A549 (cell line): Measurements from ENCODE around the gene SHD. TPM values are rescaled to one million over a fixed set of nuclear protein-coding genes. Genes with fewer than 3 reads are reported as not detected.
"Not testable (repeated sequence)": the region's sequence is repeated elsewhere in the genome, so short reads cannot be mapped to it uniquely, and the experiment has no call there.

Source experiments
- ATAC-seq, 2 experiments: fragments of 200-7000 bp in 1 of 2; fragments of >200 bp in 1 of 2; cut with Nextera tagmentation in 1 of 2; cut with Tn5 transposase in 1 of 2; 3 replicates each; pipeline versions ENCODE4 v1.8.0 to v1.9.1; 2018 to 2020; ENCODE audit warnings: mild to moderate bottlenecking in 1 of 2, moderate library complexity in 1 of 2
- CTCF ChIA-PET: fragments of 300-600 bp; sonication (Branson Sonifier 250); formaldehyde crosslinking; extraction: SDS; loops from one replicate; lab custom pipeline; 2021; ENCODE audit warnings: antibody characterized with exemption, inconsistent platforms; lab: Yijun Ruan, JAX
- POLR2A ChIA-PET: fragments of 350-600 bp; formaldehyde crosslinking; extraction: SDS; loops from one replicate; lab custom pipeline; 2021; ENCODE audit warnings: antibody characterized with exemption, inconsistent platforms; lab: Yijun Ruan, JAX
- DNase-seq, 2 experiments: peaks; one replicate each; pipeline versions ENCODE4 v3.0.0 to v3.0.0-alpha.2; 2011 to 2016; ENCODE audit warnings: low read depth in 1 of 2, low spot score in 1 of 2
- FAIRE-seq: peaks from 2 replicates; lab custom pipeline; 2011; peaks lifted over from hg19 to GRCh38; lab: Jason Lieb, UNC
- H3K27ac ChIP-seq, 2 experiments: fragments of >200 bp; sonication (Bioruptor Twin); formaldehyde crosslinking; 3 replicates each; pipeline ENCODE4 v1.5.1; 2016 to 2017
- H3K4me1 ChIP-seq: fragments of >200 bp; sonication (Bioruptor Twin); formaldehyde crosslinking; 3 replicates; pipeline ENCODE4 v1.6.1; 2016
- H3K4me2 ChIP-seq: fragments of >200 bp; sonication (Bioruptor Twin); formaldehyde crosslinking; 3 replicates; pipeline ENCODE4 v1.6.1; 2016
- H3K4me3 ChIP-seq: fragments of >200 bp; sonication (Bioruptor Twin); formaldehyde crosslinking; 3 replicates; pipeline ENCODE4 v1.5.1; 2016
- H3K9me3 ChIP-seq: fragments of >200 bp; sonication (Bioruptor Twin); formaldehyde crosslinking; 3 replicates; pipeline ENCODE4 v1.6.1; 2016
- CBX2 ChIP-seq: fragments of 200-600 bp; sonication (generic); IDR thresholded peaks from 2 replicates; pipeline ENCODE4 v1.6.1; 2016; ENCODE audit warnings: low read depth, mild to moderate bottlenecking, borderline replicate concordance
- CHD2 ChIP-seq: fragments of 150-350 bp; IDR thresholded peaks from 2 replicates; pipeline ENCODE4 v1.6.1; 2014; ENCODE audit warnings: low read length; ENCODE audit not compliant: partially characterized antibody
- CHD4 ChIP-seq: fragments of 200-600 bp; sonication (generic); IDR thresholded peaks from 2 replicates; pipeline ENCODE4 v1.6.1; 2016; ENCODE audit warnings: antibody characterized with exemption, mild to moderate bottlenecking, borderline replicate concordance
- EP300 ChIP-seq, 2 experiments: fragments of >200 bp; sonication (Bioruptor Twin); formaldehyde crosslinking; IDR thresholded peaks; 2 replicates in 1 of 2; 3 replicates in 1 of 2; pipeline ENCODE4 v1.6.1; 2016 to 2017
- FOSB ChIP-seq: fragments of 250-450 bp; sonication (Bioruptor Pico); IDR thresholded peaks from 2 replicates; pipeline ENCODE4 v1.5.0; 2020; ENCODE audit warnings: mild to moderate bottlenecking, moderate library complexity
- FOSL2 ChIP-seq, 2 experiments: fragments of 450-650 bp in 1 of 2; fragments of >200 bp in 1 of 2; sonication (Bioruptor Twin) in 1 of 2; formaldehyde crosslinking; IDR thresholded peaks; 2 replicates each; pipeline versions ENCODE4 v1.5.0 to v1.6.1; 2016 to 2020; ENCODE audit warnings: mild to moderate bottlenecking in 1 of 2, moderate library complexity in 1 of 2
- FOXS1 ChIP-seq: fragments of 250-450 bp; sonication (Bioruptor Pico); IDR thresholded peaks from 2 replicates; pipeline ENCODE4 v1.5.0; 2020; ENCODE audit warnings: mild to moderate bottlenecking, moderate library complexity
- HDAC2 ChIP-seq: fragments of 200-600 bp; sonication (generic); IDR thresholded peaks from 2 replicates; pipeline ENCODE4 v1.6.1; 2016
- HEYL ChIP-seq: fragments of 250-450 bp; sonication (Bioruptor Pico); IDR thresholded peaks from 2 replicates; pipeline ENCODE4 v1.8.0; 2021; ENCODE audit warnings: mild to moderate bottlenecking, moderate library complexity
- HOXA7 ChIP-seq: fragments of 250-450 bp; sonication (Bioruptor Pico); IDR thresholded peaks from 2 replicates; pipeline ENCODE4 v1.5.0; 2020; ENCODE audit warnings: mild to moderate bottlenecking, moderate library complexity
- HOXB13 ChIP-seq: fragments of 250-450 bp; sonication (Bioruptor Pico); IDR thresholded peaks from 2 replicates; pipeline ENCODE4 v1.5.0; 2020; ENCODE audit warnings: low read depth, mild to moderate bottlenecking, moderate library complexity
- HOXB5 ChIP-seq: fragments of 250-450 bp; sonication (Bioruptor Pico); IDR thresholded peaks from 2 replicates; pipeline ENCODE4 v1.5.0; 2020; ENCODE audit warnings: mild to moderate bottlenecking, moderate library complexity
- MAFK ChIP-seq: fragments of 450-650 bp; IDR thresholded peaks from 2 replicates; pipeline ENCODE4 v1.6.1; 2014; ENCODE audit not compliant: partially characterized antibody
- MAZ ChIP-seq: fragments of 150-350 bp; IDR thresholded peaks from 2 replicates; pipeline ENCODE4 v1.6.1; 2014; ENCODE audit warnings: antibody characterized with exemption, low read depth, low read length, borderline replicate concordance
- NPAS2 ChIP-seq: fragments of 250-450 bp; sonication (Bioruptor Pico); IDR thresholded peaks from 2 replicates; pipeline ENCODE4 v1.8.0; 2022; ENCODE audit warnings: mild to moderate bottlenecking, moderate library complexity, borderline replicate concordance
- PHF8 ChIP-seq: fragments of 200-600 bp; sonication (generic); IDR thresholded peaks from 2 replicates; pipeline ENCODE4 v1.6.1; 2016; ENCODE audit warnings: low read depth, mild to moderate bottlenecking, antibody characterized with exemption, moderate library complexity, borderline replicate concordance
- POLR2A ChIP-seq: IDR thresholded peaks from 2 replicates; pipeline ENCODE4 v1.6.1; 2012; ENCODE audit warnings: mild to moderate bottlenecking, low read length
- RCOR1 ChIP-seq: fragments of 150-350 bp; IDR thresholded peaks from 2 replicates; pipeline ENCODE4 v1.6.1; 2014; ENCODE audit warnings: antibody characterized with exemption, low read length, low read depth
- ZC3H11A ChIP-seq: fragments of 450-650 bp; IDR thresholded peaks from 2 replicates; pipeline ENCODE4 v1.6.1; 2014; ENCODE audit warnings: antibody characterized with exemption, mild to moderate bottlenecking
- ZSCAN20 ChIP-seq: fragments of 250-450 bp; sonication (Bioruptor Pico); IDR thresholded peaks from 2 replicates; pipeline ENCODE4 v1.8.0; 2022; ENCODE audit warnings: mild to moderate bottlenecking, moderate library complexity
- WGBS: methylation state at CpG from one replicate; pipeline ENCODE4 v1.1.6; 2017; ENCODE audit errors: missing lambda C conversion rate; 5-methylcytosine and 5-hydroxymethylcytosine counted together
- polyA plus RNA-seq, 4 experiments: library from polyadenylated mRNA; depleted of rRNA in 3 of 4; stranded (reverse); fragments of >200 nt; fragmentation: RNase III in 1 of 4; extraction: RNeasy Plus Mini Kit Qiagen cat#74134 plus additional on column Dnase treatment in 1 of 4; gene quantifications; 2 replicates in 3 of 4; 3 replicates in 1 of 4; pipeline ENCODE4 v1.2.3, GENCODE V29; 2011 to 2017
- TF ChIP-seq, protein P1 (sequence below): IDR thresholded peaks from 2 replicates; pipeline ENCODE4 v1.6.1; 2012; ENCODE audit warnings: low read depth, borderline replicate concordance
- TF ChIP-seq, protein P2 (sequence below): IDR thresholded peaks from 2 replicates; pipeline ENCODE4 v1.6.1; 2012
- TF ChIP-seq, protein P3 (sequence below): fragments of >200 bp; sonication (Bioruptor Twin); formaldehyde crosslinking; IDR thresholded peaks from 3 replicates; pipeline ENCODE4 v1.6.1; 2016
- TF ChIP-seq, protein P4 (sequence below): IDR thresholded peaks from 2 replicates; pipeline ENCODE4 v1.6.1; 2012

SHD gene
- polyA plus RNA-seq, 2 of the 4 experiments (the other 2 are of a cell fraction) = 0.08 TPM; not detected in 1

DNA sequence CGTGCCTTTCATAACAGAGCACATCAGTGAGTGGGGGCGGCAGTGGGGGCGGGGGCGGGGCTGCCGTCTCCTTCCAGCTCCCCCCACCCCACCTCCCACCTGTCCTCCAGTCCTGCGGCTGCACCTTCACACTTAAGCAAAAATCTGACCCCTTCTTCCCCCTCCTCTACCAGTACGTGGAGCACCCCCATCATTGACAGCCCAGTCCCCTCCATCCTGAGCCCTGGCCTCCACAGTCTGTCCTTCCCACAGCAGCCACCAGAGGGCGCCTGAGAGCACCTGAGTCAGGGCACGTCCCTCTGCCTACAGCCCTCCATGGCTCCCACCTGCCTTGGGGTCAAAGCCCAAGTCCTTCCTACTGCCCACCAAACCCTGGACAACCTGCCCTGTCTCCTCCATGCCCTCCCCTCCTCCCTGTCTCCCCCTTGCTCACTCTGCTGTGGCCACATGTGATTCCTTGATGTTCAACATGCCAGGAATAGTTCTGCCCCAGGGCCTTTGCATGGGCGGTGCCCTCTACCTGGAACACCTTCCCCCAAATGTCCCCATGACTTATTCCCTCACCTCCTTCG lies 45.7 kb upstream of the SHD start (continued):
- TF ChIP-seq, protein P1, sequence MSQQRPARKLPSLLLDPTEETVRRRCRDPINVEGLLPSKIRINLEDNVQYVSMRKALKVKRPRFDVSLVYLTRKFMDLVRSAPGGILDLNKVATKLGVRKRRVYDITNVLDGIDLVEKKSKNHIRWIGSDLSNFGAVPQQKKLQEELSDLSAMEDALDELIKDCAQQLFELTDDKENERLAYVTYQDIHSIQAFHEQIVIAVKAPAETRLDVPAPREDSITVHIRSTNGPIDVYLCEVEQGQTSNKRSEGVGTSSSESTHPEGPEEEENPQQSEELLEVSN = no peak
- TF ChIP-seq MAFK = no peak
- TF ChIP-seq, protein P2, sequence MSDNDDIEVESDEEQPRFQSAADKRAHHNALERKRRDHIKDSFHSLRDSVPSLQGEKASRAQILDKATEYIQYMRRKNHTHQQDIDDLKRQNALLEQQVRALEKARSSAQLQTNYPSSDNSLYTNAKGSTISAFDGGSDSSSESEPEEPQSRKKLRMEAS = no peak
- TF ChIP-seq, all 56 proteins: peak for 3

DNA sequence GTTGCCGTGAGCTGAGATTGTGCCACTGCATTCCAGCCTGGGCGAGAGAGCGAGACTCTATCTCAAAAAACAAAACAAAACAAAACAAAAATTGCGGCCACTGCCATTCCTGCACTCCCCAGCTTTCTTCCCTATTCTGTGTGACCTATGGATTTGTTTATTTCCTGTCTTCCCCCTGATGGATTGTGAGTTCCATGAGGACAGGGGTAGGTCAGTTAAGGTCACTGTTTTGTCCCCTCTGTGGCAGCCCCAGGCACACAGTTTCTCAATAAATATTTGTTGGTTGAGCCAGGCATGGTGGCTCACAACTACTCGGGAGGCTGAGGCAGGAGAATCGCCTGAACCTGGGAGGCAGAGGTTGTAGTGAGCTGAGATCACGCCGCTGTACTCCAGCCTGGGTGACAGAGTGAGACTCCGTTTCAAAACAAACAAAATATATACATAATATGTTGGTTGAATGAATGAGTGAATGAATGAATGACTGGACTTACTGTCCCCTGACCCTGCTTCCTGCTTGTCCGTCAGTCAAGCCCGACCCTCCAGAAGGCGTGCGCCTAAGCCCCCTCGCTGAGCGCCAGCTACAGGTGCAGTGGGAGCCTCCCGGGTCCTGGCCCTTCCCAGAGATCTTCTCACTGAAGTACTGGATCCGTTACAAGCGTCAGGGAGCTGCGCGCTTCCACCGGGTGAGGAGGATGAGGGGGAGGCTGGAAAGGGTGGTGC lies 44.8 kb upstream of the SHD start:
- Histone ChIP-seq H3K4me2 (no peak overlapping the region), H3K4me3 (no peak overlapping the region), H3K27ac (no peak overlapping the region), H3K4me1 (peaks cover 4% of the 10 kb centered on the region), H3K9me3 (no peaks in the 10 kb centered on the region)
- TF ChIP-seq FOSL2 (IDR thresholded peaks at IDR 0.05) = no peak
- no peak for TF ChIP-seq FOSL2 (CRISPR knock-in tag; IDR thresholded peaks at IDR 0.05)
- TF ChIP-seq HDAC2 = no peak
- no peak for TF ChIP-seq FOSB (CRISPR knock-in tag)
- no peak for TF ChIP-seq FOXS1 (CRISPR knock-in tag)
- TF ChIP-seq RCOR1 = no peak
- TF ChIP-seq HOXB5 = no peak
- no peak for TF ChIP-seq HEYL
- no peak for TF ChIP-seq PHF8
- TF ChIP-seq, protein P3, sequence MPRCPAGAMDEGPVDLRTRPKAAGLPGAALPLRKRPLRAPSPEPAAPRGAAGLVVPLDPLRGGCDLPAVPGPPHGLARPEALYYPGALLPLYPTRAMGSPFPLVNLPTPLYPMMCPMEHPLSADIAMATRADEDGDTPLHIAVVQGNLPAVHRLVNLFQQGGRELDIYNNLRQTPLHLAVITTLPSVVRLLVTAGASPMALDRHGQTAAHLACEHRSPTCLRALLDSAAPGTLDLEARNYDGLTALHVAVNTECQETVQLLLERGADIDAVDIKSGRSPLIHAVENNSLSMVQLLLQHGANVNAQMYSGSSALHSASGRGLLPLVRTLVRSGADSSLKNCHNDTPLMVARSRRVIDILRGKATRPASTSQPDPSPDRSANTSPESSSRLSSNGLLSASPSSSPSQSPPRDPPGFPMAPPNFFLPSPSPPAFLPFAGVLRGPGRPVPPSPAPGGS = no peak
- no peak for TF ChIP-seq HOXB13 (CRISPR knock-in tag)
- ChIA-PET POLR2A (interaction anchor here (1.1 kb wide), 1 partner anchor 12 kb away, joined by 3 read pairs; the partner anchor contains the start of gene YJU2), CTCF (interaction anchor here (0.6 to 3.9 kb wide), 11 partner anchors 9 to 155 kb away, joined by 3 to 35 read pairs (median 6); partner anchors contain the start of gene YJU2)
- 58% methylated on average over 21 of the region's 21 CpGs for WGBS
- DNase-seq = no peak
- ATAC-seq = no peak
- FAIRE-seq = no peak

DNA sequence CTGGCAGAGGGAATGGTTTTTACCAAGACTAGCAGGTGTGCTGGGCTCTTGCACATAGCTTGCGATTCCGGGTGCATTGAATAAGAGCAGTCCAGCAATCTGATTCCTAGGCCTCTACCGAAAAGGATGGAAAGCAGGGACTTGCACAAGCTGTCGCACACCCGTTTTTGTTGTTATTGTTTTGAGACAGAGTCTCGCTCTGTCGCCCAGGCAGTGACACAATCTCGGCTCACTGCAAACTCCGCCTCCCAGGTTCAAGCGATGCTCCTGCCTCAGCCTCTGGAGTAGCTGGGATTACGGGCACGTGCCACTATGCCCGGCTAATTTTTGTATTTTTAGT lies 44.2 kb upstream of the SHD start:
- H3K9me3 ChIP-seq = no peaks in the 10 kb centered on the region
- no peak overlapping the region for H3K27ac ChIP-seq
- H3K4me2 ChIP-seq = no peak overlapping the region
- ATAC-seq (no peak), FAIRE-seq (no peak), DNase-seq (no peak)
- 73% methylated on average over 13 of the region's 13 CpGs for WGBS
- TF ChIP-seq ZSCAN20 (CRISPR knock-in tag) = no peak
- no peak for TF ChIP-seq HOXA7 (CRISPR knock-in tag)
- no peak for TF ChIP-seq CHD2
- TF ChIP-seq FOSB (CRISPR knock-in tag) = no peak
- TF ChIP-seq CBX2 = no peak
- no peak for TF ChIP-seq PHF8
- no peak for TF ChIP-seq CHD4
- TF ChIP-seq, protein P3 = no peak
- TF ChIP-seq NPAS2 (CRISPR knock-in tag) = no peak
- no peak for TF ChIP-seq MAZ
- no peak for TF ChIP-seq FOXS1 (CRISPR knock-in tag)
- TF ChIP-seq, protein P2 = no peak
- no peak for TF ChIP-seq ZC3H11A
- no peak for TF ChIP-seq POLR2A
- TF ChIP-seq EP300 (IDR thresholded peaks at IDR 0.05) = no peak
- TF ChIP-seq, protein P4, sequence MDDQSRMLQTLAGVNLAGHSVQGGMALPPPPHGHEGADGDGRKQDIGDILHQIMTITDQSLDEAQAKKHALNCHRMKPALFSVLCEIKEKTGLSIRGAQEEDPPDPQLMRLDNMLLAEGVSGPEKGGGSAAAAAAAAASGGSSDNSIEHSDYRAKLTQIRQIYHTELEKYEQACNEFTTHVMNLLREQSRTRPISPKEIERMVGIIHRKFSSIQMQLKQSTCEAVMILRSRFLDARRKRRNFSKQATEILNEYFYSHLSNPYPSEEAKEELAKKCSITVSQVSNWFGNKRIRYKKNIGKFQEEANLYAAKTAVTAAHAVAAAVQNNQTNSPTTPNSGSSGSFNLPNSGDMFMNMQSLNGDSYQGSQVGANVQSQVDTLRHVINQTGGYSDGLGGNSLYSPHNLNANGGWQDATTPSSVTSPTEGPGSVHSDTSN = no peak
- no peaks in the 10 kb centered on the region for H3K4me1 ChIP-seq
- CTCF ChIA-PET = interaction anchor here (1.1 to 3.9 kb wide), 6 partner anchors 8 to 87 kb away, joined by 3 to 35 read pairs (median 6); no protein-coding TSS in a partner anchor
- POLR2A ChIA-PET = interaction anchor here (1.1 kb wide), 1 partner anchor 12 kb away, joined by 3 read pairs; the partner anchor contains the start of gene YJU2
- no peak overlapping the region for H3K4me3 ChIP-seq

DNA sequence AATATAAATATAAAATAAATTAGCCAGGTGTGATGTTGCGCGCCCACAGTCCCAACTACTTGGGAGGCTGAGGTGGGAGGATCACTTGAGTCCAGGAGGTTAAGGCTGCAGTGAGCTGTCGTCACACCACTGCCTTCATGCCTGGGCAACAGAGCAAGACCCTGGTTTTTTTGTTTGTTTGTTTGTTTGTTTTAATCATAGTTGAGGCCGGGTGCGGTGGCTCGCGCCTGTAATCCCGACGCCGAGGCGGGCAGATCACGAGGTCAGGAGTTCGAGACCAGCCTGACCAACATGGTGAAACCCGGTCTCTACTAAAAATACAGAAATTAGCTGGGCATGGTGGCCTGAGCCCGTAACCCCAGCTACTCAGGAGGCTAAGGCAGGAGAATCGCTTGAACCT lies 41.6 kb upstream of the SHD start:
- ATAC-seq, H3K4me1 ChIP-seq, H3K27ac ChIP-seq, FAIRE-seq, H3K9me3 ChIP-seq, DNase-seq, H3K4me3 ChIP-seq, H3K4me2 ChIP-seq, CTCF ChIA-PET: not testable (repeated sequence)
- POLR2A ChIA-PET = interaction anchor here (1.0 kb wide), 1 partner anchor 9 kb away, joined by 3 read pairs; the partner anchor contains the start of gene YJU2
- WGBS = 85% methylated on average over 16 of the region's 16 CpGs
